ENCODE results near the gene DENND2C.

Gene DENND2C

DNA sequence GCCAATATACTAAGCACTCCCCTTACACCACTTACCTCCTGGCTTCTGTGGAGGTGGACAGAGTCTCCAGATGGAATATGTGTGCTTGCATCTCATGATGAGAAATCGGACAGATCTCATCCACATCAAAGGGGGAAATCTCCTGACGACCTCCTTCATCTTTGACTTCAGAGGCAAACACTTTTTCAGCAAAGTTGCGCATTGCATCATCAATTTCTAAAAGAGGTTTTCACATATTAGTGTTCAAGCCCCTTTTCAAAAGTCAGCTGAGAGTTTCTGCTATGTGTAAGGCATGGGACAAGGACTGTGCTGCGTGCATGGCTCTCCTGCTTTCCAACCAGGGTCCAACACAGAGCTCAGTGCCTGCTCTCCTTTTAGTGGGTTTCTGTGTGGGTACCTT, 18.7 kb upstream of the DENND2C start:
- H3K4me3 ChIP-seq (ENCODE audit: low read depth, low read length): no peak overlapping the region

DNA sequence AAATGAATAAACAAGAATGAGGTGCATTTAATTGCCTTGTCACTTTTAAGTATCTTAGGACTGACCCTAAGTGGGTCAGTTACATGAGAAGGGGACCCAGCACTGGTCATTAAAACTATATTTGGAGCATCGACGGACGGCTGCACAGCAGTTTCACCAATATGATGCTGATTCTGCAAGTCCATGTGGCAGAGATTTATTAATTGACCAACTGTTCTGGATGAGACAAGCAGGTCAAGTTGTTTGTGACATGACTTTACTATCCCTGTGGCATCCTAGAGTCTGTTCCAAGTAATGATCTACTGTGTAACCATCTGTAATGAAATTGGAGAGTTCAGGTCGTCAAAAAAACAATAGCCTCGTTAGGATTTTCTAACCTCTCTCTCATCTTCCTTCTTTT, 16.0 kb upstream of the DENND2C start:
- H3K4me3 ChIP-seq (ENCODE audit: low read depth, low read length): no peak overlapping the region

DNA sequence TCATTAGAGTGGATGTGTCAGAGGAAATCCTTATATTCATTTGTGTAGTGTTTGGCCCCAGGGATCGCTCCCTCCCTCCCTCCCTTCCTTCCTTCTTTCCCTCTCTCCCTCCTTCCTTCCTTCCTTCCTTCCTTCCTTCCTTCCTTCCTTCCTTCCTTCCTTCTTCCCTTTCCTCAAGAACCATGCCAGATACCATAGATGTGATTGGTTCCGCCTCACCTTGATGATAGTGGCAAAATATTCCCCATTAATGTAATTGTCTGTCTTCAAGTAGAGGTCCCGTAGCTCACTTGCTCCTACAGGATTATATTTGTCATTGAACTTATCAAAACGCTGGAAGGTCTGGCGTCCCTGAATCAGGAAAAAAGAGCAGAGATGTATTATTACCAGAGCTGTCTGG, 7.8 kb upstream of the DENND2C start:
- H3K4me3 ChIP-seq (ENCODE audit: low read depth, low read length): no peak overlapping the region

DNA sequence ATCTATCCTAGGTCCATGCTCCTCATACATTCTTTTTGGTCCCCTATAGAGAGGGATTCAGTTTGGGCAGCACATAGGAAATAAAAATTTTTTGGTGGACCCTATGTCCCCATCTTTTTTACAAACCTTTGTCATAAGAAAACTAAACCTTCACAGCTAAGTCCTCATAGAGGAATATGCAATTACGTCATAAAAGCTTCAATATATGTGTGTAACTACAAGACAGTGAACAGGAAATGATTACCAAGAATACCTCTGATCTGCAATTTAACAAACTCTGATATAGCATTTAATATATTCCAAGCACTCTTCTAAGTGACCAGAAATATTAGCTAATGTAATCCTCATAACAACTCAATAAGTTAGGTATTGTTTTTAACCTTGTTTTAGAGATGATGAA, 6.3 kb upstream of the DENND2C start:
- no peak overlapping the region for H3K4me3 ChIP-seq (ENCODE audit: low read depth, low read length)

DNA sequence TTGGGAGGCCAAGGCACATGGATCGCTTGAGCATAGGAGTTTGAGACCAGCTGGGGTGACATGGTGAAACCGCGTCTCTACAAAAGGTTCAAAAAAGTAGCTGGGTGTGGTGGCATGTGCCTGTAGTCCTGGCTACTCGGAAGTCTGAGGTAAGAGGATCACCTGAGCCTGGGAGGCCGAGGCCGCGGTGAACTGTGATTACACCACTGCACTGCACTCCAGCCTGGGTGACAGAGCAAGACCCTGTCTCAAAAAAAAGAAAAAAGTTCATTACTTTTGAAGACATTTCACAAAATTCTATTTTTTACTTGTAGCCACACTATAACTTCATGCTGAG, 2.1 kb upstream of the DENND2C start:
- no peak overlapping the region for H3K4me3 ChIP-seq (ENCODE audit: low read depth, low read length)

DNA sequence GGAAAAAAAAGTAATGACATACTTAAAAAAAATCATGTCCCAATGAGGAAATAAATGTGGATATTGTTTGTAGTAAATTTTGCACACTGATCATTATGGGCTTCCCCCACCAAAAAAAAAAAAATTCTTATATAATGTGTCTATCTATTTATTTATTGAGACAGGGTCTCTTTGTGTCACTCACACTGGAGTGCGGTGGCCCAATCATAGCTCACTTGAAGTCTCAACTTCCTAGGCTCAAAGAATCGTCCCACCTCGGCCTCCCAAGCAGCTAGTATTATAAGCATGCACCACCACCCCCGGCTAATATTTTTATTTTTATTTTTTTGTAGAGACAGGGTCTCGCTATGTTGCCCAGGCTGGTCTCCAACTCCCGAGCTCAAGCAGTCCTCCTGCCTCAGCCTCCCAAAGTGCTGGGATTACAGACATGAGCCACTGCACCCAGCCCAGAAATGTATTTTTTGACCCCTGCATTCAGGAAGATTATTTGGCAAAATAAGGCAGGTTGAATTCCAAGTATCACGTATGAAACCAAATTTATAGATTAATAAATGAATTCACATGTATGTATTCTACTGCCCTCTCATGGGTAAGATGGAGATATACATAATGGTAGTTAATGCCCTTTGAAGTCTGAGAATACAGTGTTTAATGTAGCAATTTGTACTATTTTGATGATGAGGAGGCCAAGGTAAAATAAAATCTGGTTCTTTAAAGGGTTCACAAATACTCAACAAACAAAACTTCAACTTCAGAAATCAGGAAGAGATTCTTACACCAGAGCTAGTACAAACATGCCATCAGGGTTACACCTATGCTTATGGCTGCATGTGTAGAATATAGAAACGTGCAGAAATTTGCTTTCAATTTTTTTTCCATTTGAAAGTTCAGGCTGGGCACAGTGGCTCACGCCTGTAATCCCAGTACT, 1.4 kb upstream of the DENND2C start:
- no peak overlapping the region for H3K4me3 ChIP-seq (ENCODE audit: low read depth, low read length)

DNA sequence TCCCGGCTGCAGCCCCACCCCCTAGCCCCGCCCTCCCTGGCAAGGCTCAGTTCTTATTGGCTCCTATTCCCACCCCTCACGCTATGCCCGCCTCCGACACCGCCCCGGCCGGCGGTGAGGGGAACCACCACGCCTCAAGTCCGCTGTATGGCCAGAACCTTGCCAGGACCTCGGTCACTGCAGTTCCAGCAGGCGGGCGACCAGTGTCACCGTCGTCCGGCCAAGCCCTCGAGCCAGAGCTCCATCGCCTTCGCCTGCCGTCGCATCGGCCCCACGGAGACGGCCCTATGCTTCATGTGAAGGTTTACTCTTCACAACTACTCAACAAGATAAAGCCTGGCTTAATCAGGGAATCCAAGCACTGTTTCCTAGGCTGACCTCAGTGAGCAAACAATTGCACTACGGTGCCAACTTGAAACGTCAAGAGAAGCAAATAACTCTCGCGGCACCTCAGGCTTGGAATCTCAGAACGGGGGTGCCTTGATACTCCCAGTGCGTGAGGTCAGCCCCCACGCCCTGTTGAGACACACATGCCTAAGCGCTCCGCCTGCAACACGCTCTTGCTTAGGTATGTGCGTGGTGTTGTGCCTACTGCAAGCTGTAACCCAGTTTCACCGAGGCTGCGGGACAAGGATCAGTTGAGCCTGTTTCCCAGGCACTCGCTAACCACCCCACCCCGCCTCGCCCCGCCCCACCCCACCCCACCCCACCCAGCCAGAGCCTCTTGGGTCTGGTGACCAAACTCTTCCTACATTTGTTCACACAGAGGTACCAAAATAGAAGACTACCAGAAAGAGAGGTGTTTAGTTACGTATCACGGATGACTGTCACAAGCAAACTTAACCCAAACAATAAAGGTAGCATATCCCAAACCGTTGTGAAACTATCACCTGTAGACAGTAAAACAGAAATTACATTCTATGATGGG, 498 bp upstream of the DENND2C start:
- H3K4me3 ChIP-seq (ENCODE audit: low read depth, low read length): peak overlapping the region; percentile 79

DNA sequence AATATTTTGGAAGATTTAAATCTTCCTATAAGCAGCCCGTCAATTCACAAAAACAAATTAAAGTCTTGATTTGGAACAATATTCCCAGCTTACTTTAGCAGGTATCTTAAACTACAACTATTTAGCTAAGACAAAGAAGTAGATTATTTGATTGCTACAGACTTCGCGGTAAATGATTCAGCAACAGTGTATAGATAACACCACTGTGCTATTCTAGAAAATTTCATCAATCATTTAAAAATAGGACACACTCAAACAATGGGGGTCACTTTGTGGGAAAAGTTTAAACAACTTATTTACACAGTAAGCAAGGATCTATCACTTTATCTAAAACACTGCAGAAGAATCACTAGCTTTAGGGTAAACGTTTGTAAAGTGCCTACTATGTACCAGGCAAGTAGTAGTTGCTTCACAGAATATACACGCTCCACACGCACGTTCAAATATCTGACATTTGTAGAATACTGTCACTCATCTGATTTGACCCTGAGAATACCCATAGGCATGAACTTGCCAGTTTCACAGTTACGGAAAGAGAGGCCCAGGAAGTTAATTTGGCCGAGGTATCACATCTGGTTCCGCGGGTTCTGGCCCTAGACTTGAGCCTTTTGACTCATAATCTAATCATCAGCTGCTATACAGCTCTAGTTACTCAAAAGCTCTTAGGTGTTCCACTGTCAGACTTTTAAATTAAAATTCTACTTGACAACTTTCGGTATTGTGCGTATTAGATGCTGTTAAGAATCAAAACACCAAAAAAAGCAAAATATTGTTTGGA, 876 bp downstream of the DENND2C start:
- peak overlapping the region; percentile 79 for H3K4me3 ChIP-seq (ENCODE audit: low read depth, low read length)

DNA sequence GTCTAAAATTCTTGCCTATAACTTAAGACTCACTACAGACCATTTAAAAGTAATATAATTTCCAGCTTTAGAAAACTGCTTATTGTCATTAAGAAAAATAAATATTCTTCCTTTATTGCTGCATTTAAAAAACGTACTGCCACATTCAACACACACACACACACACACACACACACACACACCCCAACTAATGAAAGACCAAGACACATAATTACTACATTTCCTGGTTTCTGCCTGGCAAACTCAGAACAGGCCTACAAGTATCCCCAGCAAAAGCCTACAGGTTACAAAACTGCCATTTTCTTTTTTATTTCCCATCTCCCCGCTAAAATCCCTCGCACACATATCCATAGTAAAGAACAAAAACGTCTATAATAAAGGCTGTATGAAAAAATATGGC, 1.5 kb downstream of the DENND2C start:
- no peak overlapping the region for H3K4me3 ChIP-seq (ENCODE audit: low read depth, low read length)

DNA sequence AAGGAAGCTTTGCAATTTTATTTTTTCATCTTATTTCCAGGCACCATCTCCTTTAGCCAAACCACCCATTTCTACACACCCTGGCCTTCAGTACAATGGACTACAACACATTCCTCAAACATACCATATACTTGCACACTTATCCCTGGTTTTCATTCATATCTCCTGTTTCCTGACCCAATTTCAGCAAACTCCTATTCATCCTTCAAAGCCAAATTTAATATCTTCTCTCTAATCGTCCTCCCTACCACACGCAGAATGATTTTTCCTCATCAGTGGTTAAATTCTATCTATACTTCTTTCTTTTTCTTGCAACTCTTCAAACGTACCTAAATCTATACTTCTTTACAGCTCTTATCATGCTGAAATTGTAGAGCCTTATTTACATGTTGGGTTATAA, 2.9 kb downstream of the DENND2C start:
- no peak overlapping the region for H3K4me3 ChIP-seq (ENCODE audit: low read depth, low read length)

DNA sequence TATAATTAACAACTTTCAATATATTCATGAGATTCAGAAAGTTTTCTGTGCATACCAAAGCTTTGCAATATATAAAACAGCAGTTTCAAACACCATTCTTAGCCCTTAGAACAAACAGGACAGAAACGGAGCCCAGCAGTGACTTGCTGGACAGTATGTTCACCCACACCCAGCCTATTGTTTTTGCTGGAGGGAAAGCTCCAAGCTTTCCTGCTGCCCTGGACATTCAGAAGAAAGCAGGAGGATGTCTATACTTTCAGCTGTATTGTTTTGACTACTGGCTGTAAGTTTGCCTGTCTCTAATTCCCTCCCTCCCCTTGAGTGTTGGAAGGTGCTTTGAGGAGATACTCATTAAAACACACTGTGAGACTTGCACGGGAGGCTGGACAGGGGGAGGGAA, 9.6 kb downstream of the DENND2C start:
- no peak overlapping the region for H3K4me3 ChIP-seq (ENCODE audit: low read depth, low read length)

DNA sequence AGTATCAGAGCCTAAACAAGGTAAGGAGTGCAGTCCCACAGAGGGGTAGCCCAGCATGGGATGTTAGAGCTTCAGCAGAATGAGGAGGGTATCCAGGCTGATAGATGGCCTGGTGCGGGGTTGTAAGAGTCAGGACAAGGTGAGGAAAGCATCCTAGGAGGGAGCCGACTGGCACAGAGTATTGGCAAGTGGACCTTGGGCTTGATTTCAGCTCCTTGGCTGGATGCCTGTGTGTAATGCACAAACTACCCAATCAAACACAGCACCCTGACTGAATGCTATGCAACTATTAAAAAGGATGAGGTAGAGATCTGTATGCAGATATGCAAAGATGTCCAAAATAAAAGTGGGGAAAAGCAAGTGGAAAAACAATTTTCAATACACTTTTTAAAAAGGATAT, 18.0 kb downstream of the DENND2C start:
- no peak overlapping the region for H3K4me3 ChIP-seq (ENCODE audit: low read depth, low read length)

DNA sequence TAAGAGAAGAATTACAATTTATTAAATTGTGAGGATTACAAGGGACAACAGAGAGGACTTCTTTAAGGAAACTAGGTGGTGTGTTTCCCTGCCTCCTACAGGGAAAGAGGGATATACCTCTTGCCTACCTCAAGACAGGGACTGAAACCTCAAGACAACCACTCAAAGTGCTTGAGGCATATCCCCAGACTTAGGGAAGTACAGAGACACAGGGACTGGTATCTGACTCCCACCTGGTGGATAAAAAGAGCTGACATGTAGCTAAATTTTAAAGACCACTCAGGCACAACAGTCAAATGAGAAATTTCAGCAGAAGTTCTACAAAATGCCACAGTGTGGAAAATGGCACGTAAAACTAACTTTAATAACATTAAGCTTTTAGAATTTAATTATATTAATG, 21.3 kb downstream of the DENND2C start:
- no peak overlapping the region for H3K4me3 ChIP-seq (ENCODE audit: low read depth, low read length)

DNA sequence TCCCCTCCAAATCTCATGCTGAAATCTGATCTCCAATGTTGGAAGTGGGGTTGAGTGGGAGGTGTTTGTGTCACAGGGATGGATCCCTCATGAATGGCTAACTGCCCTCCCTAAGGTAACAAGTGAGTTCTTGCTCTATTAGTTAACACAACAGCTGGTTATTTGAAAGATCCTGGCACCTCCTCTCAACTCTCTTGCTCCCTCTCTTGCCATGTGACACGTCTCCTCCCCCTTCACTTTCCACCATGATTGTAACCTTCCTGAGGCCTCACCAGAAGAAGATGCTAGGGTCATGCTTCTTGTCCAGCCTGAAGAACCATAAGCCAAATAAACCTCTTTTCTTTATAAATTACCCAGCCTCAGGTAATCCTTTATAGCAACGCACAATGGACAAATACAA, 28.5 kb downstream of the DENND2C start:
- no peak overlapping the region for H3K4me3 ChIP-seq (ENCODE audit: low read depth, low read length)

DNA sequence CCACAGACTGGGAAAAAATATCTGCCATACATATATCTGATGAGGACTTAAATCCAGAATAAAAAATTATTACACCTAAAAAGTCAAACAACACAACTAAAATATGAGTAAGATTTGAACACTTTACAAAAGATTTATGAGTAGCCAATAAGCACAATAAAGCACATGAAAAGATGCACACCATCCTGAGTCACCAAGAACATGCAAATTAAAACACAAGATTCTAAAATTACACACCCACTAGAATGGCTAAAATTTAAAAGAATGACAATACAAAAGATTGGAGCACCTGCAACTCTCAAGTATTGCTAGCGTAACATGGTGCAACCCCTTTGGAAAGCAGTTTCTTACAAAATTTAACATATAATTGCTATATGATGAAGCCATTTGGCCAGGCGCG, 30.9 kb downstream of the DENND2C start:
- H3K4me3 ChIP-seq (ENCODE audit: low read depth, low read length): no peak overlapping the region

DNA sequence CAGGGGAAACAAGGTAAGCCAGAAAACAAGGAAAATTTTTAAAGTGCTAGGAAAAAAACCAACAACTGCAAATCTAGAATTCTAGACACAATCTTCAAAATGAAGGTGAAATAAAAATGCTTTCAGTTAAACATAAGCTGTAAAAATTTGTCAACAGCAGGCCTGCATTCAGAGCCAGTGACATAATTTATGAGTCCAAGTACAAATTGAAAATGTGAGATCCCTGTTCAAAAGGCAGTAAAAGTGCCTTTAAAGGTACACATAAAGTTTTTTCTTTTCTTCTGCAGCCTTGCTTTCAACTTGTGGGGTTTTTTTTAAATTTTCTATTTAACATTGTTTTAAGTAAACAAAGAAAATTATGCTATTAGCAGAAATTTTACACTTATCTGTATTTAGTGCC, 37.4 kb downstream of the DENND2C start:
- no peak overlapping the region for H3K4me3 ChIP-seq (ENCODE audit: low read depth, low read length)

DNA sequence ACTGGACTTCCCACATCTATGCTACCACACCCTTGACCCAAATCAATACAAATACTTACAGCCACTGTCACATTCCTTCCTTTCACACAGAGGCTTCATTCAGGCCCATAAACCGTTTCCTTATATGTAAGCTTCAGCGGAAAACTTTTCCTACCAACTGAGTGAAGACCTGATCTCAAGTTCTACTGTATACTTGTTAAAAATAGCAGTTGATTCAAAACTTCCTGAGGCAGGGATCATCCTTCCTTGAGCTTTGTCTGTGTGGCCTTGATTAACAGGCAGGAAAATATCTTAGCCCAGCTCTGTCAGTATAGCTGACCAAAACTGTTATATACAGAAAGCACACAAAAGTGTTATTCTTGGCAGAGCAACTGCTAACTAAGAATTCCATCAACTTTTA, 42.7 kb downstream of the DENND2C start:
- no peak overlapping the region for H3K4me3 ChIP-seq (ENCODE audit: low read depth, low read length)

DNA sequence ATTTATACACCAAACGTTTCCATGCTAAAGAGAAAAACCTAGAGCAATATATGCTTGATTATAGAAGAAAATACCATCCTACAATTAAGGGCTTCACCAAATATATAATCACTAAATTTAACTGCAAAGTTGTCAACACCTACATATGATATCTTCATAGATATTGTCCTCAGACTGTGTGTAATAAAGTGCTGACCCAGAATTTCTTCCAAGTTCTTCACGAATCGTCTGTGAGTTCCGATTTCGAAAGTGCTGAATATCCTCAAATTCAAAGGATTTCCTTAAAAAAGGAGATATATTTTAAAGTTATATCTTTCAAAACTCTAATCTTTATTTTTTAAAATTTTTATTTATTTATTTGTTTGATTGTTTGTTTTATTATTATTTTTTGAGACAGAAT, 46.5 kb downstream of the DENND2C start:
- H3K4me3 ChIP-seq (ENCODE audit: low read depth, low read length): no peak overlapping the region

DNA sequence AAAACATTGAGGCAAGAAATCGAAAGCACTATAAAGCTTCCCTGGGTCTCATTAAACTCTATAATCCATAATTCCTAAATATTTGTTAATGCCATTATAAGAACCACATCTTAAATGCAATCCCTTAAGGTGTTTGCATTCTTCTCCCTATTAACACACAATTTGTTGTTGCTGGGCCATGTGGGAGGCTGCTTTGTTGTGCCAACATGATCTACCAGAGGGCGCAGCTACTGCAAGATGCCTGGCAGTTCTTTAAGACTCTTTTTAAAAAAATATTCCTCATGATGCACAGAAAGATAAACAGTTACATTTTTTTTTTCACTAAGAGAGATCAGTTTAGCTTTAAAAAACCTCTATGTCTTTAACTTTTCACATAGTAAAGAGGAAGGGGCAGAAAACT, 49.4 kb downstream of the DENND2C start:
- no peak overlapping the region for H3K4me3 ChIP-seq (ENCODE audit: low read depth, low read length)

DNA sequence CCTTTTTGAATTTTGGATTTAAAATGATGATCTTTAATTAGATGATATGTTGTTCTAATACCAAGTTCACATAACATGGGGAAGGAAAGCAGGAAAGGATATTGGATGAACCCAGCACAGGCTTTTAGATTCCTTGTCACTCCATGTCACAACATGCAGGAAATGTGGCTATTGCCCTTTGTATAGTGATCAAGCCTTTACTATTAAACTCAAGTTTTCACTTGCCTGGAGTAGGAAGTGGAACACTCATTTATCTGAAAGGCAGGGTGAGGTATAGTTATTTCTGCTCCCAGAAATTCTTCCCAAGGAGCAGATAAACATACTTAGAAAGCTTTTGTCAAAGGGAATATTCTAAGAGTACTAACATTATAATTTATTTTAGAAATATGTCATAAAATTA, 51.2 kb downstream of the DENND2C start:
- H3K4me3 ChIP-seq (ENCODE audit: low read depth, low read length): no peak overlapping the region

DNA sequence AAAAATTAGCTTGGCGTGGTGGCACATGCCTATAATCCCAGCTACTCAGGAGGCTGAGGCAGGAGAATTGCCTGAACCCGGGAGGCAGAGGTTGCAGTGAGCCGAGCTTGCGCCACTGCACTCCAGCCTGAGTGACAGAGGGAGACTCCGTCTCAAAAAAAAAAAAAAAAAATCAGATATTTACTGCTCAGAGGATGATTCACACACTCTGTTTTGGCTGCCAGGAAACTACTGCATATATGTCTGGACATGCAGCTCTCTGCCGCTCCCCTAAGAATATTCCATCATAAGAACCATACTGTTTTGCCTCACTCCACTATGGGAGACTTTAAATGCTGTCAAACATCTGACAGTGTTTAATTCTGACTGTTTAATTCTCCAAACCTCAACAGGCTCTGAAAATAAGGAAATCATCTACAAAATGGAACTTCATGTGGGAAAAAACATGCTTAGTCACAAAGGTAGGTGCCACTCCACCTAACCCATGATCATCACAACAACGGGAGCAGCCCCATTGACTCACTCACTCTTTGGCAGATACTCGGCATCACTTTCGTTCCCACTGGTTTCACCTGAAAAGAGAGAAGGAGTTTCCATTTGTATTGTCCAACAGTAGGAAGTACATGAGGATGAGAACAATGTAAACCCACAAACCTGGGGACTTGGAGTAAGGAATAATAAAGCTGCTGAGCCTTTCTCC, 59.2 kb downstream of the DENND2C start:
- no peak overlapping the region for H3K4me3 ChIP-seq (ENCODE audit: low read depth, low read length)
